Endothelial cell of umbilical vein (primary cell): ENCODE measurements around the gene FAM20B.

Source experiments
- CTCF ChIP-seq, 2 donors: IDR thresholded peaks; 1 replicate in 1 of 2; 2 replicates in 1 of 2; pipeline ENCODE4 v1.5.1; 2011; ENCODE audit warnings: low read length in 2 of 2, mild to moderate bottlenecking in 2 of 2, moderate library complexity in 2 of 2, control low read depth in 1 of 2, inconsistent platforms in 1 of 2, low read depth in 1 of 2; ENCODE audit not compliant: insufficient read depth in 1 of 2; ENCODE audit errors: extremely low read depth in 1 of 2
- POLR2AphosphoS5 ChIP-seq: IDR thresholded peaks from 2 replicates; pipeline ENCODE4 v1.6.1; 2012; ENCODE audit warnings: low read depth, mild to moderate bottlenecking, control low read depth, low read length, moderate library complexity; ENCODE audit not compliant: insufficient read depth

- TF ChIP-seq CTCF (IDR thresholded peaks at IDR 0.05; ENCODE audit: extremely low read depth in 1 of 2, insufficient read depth in 1 of 2, low read depth in 1 of 2, low read length in 2 of 2) (no peak), POLR2AphosphoS5 (no peak)
Observed at GRCh38 chr1:179012038-179012437, 13.7 kb upstream of the FAM20B start.
